HepG2 (cell line): ENCODE measurements around the gene PSENEN. TPM values are rescaled to one million over a fixed set of nuclear protein-coding genes. Genes with fewer than 3 reads are reported as not detected.
A peak's percentile ranks its signal among the peaks of the same experiment; 100 is the strongest.

ENCODE experiments used
- ATAC-seq: fragments of 200-7000 bp; cut with Tn5 transposase; 3 replicates; pipeline ENCODE4 v1.9.1; 2020; ENCODE audit warnings: mild to moderate bottlenecking, moderate library complexity
- BruUV-seq: library from RNA; stranded (reverse); fragments of 400-500 nt; replicated peaks from 2 replicates; lab custom pipeline; 2021; lab: Mats Ljungman, UMichigan
- CTCF ChIA-PET: fragments of 300-600 bp; formaldehyde crosslinking; extraction: SDS; loops from one replicate; lab custom pipeline; 2021; ENCODE audit warnings: low total read pairs, inconsistent platforms, low intra/inter-chr PET ratio; lab: Yijun Ruan, JAX
- POLR2A ChIA-PET: fragments of 350-600 bp; sonication (Branson Sonifier 250); formaldehyde crosslinking; loops from one replicate; lab custom pipeline; 2020; ENCODE audit warnings: antibody characterized with exemption, inconsistent platforms; lab: Yijun Ruan, JAX
- DNase-seq: peaks from one replicate; pipeline ENCODE4 v3.0.0-alpha.2; 2015; ENCODE audit warnings: low spot score
- FAIRE-seq: peaks from 3 replicates; lab custom pipeline; 2011; peaks lifted over from hg19 to GRCh38; lab: Jason Lieb, UNC
- H2AFZ ChIP-seq: one replicate; pipeline ENCODE4 v1.6.1; 2011; ENCODE audit warnings: low read length, inconsistent platforms
- H3K27ac ChIP-seq: fragments of 300-600 bp; 3 replicates; pipeline ENCODE4 v1.8.0; 2011; ENCODE audit warnings: mixed run types, mild to moderate bottlenecking, mixed read lengths, low read length, inconsistent platforms; ENCODE audit not compliant: insufficient read depth; ENCODE audit errors: extremely low read length
- H3K27me3 ChIP-seq, 2 experiments: fragments of 200-600 bp in 1 of 2; 2 replicates in 1 of 2; 3 replicates in 1 of 2; pipeline versions ENCODE4 v1.6.0 to v1.8.0; 2011; ENCODE audit warnings: low read length in 2 of 2, mild to moderate bottlenecking in 2 of 2, moderate library complexity in 2 of 2, inconsistent platforms in 1 of 2; ENCODE audit not compliant: insufficient read depth in 2 of 2, control insufficient read depth in 1 of 2
- H3K36me3 ChIP-seq, 2 experiments: fragments of 200-600 bp in 1 of 2; replicated peaks in 1 of 2; 2 replicates in 1 of 2; 3 replicates in 1 of 2; pipeline versions ENCODE4 v1.5.1 to v1.8.0; 2011; ENCODE audit warnings: low read length in 2 of 2, inconsistent platforms in 1 of 2; ENCODE audit not compliant: insufficient read depth in 2 of 2, control insufficient read depth in 1 of 2
- H3K4me1 ChIP-seq: 2 replicates; pipeline ENCODE4 v1.5.1; 2012; ENCODE audit warnings: low read length, inconsistent platforms; ENCODE audit not compliant: insufficient read depth
- H3K4me2 ChIP-seq: 2 replicates; pipeline ENCODE4 v1.6.0; 2011; ENCODE audit warnings: low read depth, low read length, inconsistent platforms
- H3K4me3 ChIP-seq, 3 experiments: fragments of 200-600 bp in 1 of 3; sonication (generic), shearing (Covaris generic) in 1 of 3; replicated peaks in 1 of 3; 2 replicates each; pipeline ENCODE4 v1.5.1; 2011 to 2016; ENCODE audit warnings: low read length in 3 of 3, inconsistent platforms in 2 of 3, low read depth in 2 of 3, mild to moderate bottlenecking in 2 of 3, control low read depth in 1 of 3, mixed read lengths in 1 of 3; ENCODE audit not compliant: insufficient read depth in 1 of 3
- H3K79me2 ChIP-seq: one replicate; pipeline ENCODE4 v1.6.1; 2011; ENCODE audit warnings: low read length, inconsistent platforms; ENCODE audit not compliant: insufficient read depth
- H3K9ac ChIP-seq: 2 replicates; pipeline ENCODE4 v1.6.0; 2011; ENCODE audit warnings: mild to moderate bottlenecking, low read depth, low read length, inconsistent platforms; ENCODE audit not compliant: insufficient read depth
- H3K9me3 ChIP-seq: 2 replicates; pipeline ENCODE4 v1.5.1; 2012; ENCODE audit warnings: mild to moderate bottlenecking, low read length
- H4K20me1 ChIP-seq: 2 replicates; pipeline ENCODE4 v1.6.0; 2011; ENCODE audit warnings: inconsistent platforms, mild to moderate bottlenecking, low read length, moderate library complexity; ENCODE audit not compliant: insufficient read depth
- ESRRA ChIP-seq: sonication (generic); formaldehyde crosslinking; IDR thresholded peaks from 2 replicates; pipeline ENCODE4 v1.5.1; 2020; ENCODE audit warnings: mild to moderate bottlenecking, low read depth, missing genetic modification reagents
- GLI4 ChIP-seq: sonication (generic); formaldehyde crosslinking; IDR thresholded peaks from 2 replicates; pipeline ENCODE4 v1.5.1; 2020; ENCODE audit warnings: missing genetic modification reagents, mild to moderate bottlenecking, moderate library complexity, borderline replicate concordance
- MED1 ChIP-seq: sonication (generic); formaldehyde crosslinking; IDR thresholded peaks from 2 replicates; pipeline ENCODE4 v1.4.0; 2020; ENCODE audit warnings: missing genetic modification reagents
- RARA ChIP-seq: IDR thresholded peaks from 2 replicates; pipeline ENCODE4 v1.6.1; 2016; ENCODE audit warnings: missing genetic modification reagents, missing compliant biosample characterization
- ZC3H13 ChIP-seq: sonication (generic); formaldehyde crosslinking; IDR thresholded peaks from 2 replicates; pipeline ENCODE4 v1.8.1; 2023; ENCODE audit warnings: mild to moderate bottlenecking, missing genetic modification reagents, moderate library complexity
- ZNF10 ChIP-seq: sonication (generic); formaldehyde crosslinking; IDR thresholded peaks from 2 replicates; pipeline ENCODE4 v1.4.0; 2020; ENCODE audit warnings: mild to moderate bottlenecking, low read depth, missing genetic modification reagents, borderline replicate concordance
- ZNF256 ChIP-seq: sonication (generic); formaldehyde crosslinking; conservative IDR thresholded peaks from 2 replicates; pipeline ENCODE4 v1.4.0; 2020; ENCODE audit warnings: missing genetic modification reagents
- ZNF282 ChIP-seq: fragments of 450-650 bp; IDR thresholded peaks from 2 replicates; pipeline ENCODE4 v1.6.1; 2018; ENCODE audit not compliant: partially characterized antibody
- ZNF530 ChIP-seq: sonication (generic); formaldehyde crosslinking; IDR thresholded peaks from 2 replicates; pipeline ENCODE4 v1.5.0; 2020; ENCODE audit warnings: low read depth, mild to moderate bottlenecking, missing genetic modification reagents
- ZNF839 ChIP-seq: sonication (generic); formaldehyde crosslinking; IDR thresholded peaks from 2 replicates; pipeline ENCODE4 v1.4.0; 2020; ENCODE audit warnings: missing genetic modification reagents, mild to moderate bottlenecking, borderline replicate concordance
- WGBS: methylation state at CpG from one replicate; pipeline ENCODE4 v1.1.6; 2017; ENCODE audit warnings: low lambda C conversion rate; 5-methylcytosine and 5-hydroxymethylcytosine counted together
- in situ Hi-C: cut with HindIII; loops from 2 replicates; pipeline ENCODE4 v1.10.0; 2017; ENCODE audit warnings: low pct_unique_long_range_greater_than_20kb; ENCODE audit not compliant: extremely low pct_ligation_motif_present
- intact Hi-C: fragments of 100-400 bp; cut with micrococcal nuclease; formaldehyde crosslinking; loops from one replicate; pipeline ENCODE4 v1.10.0; 2022; ENCODE audit not compliant: unreplicated experiment
- polyA plus RNA-seq, 8 experiments: library from polyadenylated mRNA; depleted of rRNA in 3 of 8; stranded (reverse) in 7 of 8; unstranded in 1 of 8; fragments of >200 nt; fragmentation: Illumina TruSeq in 4 of 8; extraction: Trizol in 4 of 8; gene quantifications; 2 replicates each; pipeline versions ENCODE4 v1.2.1 to v1.2.3, GENCODE V29; 2011 to 2016; ENCODE audit warnings: low read depth in 4 of 8, missing spikeins in 1 of 8, mixed read lengths in 1 of 8; ENCODE audit not compliant: insufficient read depth in 1 of 8
- total RNA-seq, 5 experiments: library from RNA; depleted of rRNA; stranded (reverse); fragments of >200 nt; fragmentation: Illumina TruSeq; extraction: Trizol; gene quantifications; 2 replicates each; pipeline ENCODE4 v1.2.3, GENCODE V29; 2016; ENCODE audit warnings: low read depth in 1 of 5
- TF ChIP-seq, protein P1 (sequence below): sonication (generic); formaldehyde crosslinking; IDR thresholded peaks from 2 replicates; pipeline ENCODE4 v1.4.0; 2020; ENCODE audit warnings: low read depth, missing genetic modification reagents
- TF ChIP-seq, protein P2 (sequence below): sonication (generic); formaldehyde crosslinking; conservative IDR thresholded peaks from 2 replicates; pipeline ENCODE4 v1.5.0; 2020; ENCODE audit warnings: missing genetic modification reagents
- TF ChIP-seq, protein P3 (sequence below): IDR thresholded peaks from 2 replicates; pipeline ENCODE4 v1.6.1; 2012; ENCODE audit warnings: low read length, improper control_type of control experiment

Gene PSENEN
- total and polyA plus RNA-seq, 2 of the 13 experiments (the other 11 are each of a cell fraction or from before 2014, with no cell fraction given), result 16.9 to 34.2 TPM

DNA sequence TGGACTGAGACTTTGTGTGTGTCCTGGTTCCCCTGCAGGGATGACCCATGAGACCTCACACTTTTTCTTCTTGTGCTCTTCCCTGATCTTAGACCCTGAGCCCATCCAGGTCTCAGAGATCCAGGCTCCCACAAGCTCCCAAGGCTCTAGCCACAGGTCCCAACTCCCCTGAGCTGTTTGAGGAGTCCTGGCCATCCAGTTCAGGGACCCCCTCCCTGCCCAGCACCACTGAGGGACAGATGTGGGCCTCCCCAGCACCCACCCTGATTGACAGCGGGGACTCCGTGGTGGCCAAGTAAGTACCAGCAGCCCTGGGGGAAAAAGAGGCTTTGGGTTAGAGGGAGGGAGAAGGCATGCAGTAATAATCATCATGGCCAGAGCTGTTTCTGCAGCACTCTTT is 14.2 kb downstream of the PSENEN start:
- Histone ChIP-seq H2AFZ (no peak overlapping the region), H3K36me3 (peaks cover 2 to 20% of the 10 kb centered on the region in 2 experiments; a peak in 4 of 5 replicates), H3K27ac (no peak overlapping the region), H3K4me3 (no peak overlapping the region), H3K4me1 (peaks cover 20% of the 10 kb centered on the region), H3K9ac (peak overlapping the region; percentile 34; the same call in 1 of the 2 replicates), H3K79me2 (peaks cover 6% of the 10 kb centered on the region), H3K27me3 (no peaks in the 10 kb centered on the region), H3K9me3 (no peaks in the 10 kb centered on the region), H3K4me2 (peak overlapping the region; percentile 69; the same call in 1 of the 2 replicates), H4K20me1 (no peaks in the 10 kb centered on the region)
- WGBS, result 100% methylated on average over 2 of the region's 2 CpGs
- ATAC-seq, result no peak
- FAIRE-seq, result no peak
- ChIA-PET POLR2A (no interaction called here), CTCF (no interaction called here)
- intact Hi-C loops, result no loop called here
- in situ Hi-C loops, result no loop called here
- no peak for DNase-seq
- BruUV-seq, result no TSS peak
- TF ChIP-seq ZNF282, result no peak
- TF ChIP-seq ZC3H13 (CRISPR knock-in tag), result no peak
- no peak for TF ChIP-seq ZNF530 (CRISPR knock-in tag)
- no peak for TF ChIP-seq ZNF10 (CRISPR knock-in tag)
- TF ChIP-seq MED1 (CRISPR knock-in tag), result no peak
- TF ChIP-seq RARA (CRISPR knock-in tag), result no peak
- no peak for TF ChIP-seq GLI4 (CRISPR knock-in tag)
- TF ChIP-seq, protein P1, sequence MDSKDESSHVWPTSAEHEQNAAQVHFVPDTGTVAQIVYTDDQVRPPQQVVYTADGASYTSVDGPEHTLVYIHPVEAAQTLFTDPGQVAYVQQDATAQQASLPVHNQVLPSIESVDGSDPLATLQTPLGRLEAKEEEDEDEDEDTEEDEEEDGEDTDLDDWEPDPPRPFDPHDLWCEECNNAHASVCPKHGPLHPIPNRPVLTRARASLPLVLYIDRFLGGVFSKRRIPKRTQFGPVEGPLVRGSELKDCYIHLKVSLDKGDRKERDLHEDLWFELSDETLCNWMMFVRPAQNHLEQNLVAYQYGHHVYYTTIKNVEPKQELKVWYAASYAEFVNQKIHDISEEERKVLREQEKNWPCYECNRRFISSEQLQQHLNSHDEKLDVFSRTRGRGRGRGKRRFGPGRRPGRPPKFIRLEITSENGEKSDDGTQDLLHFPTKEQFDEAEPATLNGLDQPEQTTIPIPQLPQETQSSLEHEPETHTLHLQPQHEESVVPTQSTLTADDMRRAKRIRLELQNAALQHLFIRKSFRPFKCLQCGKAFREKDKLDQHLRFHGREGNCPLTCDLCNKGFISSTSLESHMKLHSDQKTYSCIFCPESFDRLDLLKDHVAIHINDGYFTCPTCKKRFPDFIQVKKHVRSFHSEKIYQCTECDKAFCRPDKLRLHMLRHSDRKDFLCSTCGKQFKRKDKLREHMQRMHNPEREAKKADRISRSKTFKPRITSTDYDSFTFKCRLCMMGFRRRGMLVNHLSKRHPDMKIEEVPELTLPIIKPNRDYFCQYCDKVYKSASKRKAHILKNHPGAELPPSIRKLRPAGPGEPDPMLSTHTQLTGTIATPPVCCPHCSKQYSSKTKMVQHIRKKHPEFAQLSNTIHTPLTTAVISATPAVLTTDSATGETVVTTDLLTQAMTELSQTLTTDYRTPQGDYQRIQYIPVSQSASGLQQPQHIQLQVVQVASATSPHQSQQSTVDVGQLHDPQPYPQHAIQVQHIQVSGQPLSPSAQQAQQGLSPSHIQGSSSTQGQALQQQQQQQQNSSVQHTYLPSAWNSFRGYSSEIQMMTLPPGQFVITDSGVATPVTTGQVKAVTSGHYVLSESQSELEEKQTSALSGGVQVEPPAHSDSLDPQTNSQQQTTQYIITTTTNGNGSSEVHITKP, result no peak
- no peak for TF ChIP-seq ESRRA (CRISPR knock-in tag)
- TF ChIP-seq, protein P2, sequence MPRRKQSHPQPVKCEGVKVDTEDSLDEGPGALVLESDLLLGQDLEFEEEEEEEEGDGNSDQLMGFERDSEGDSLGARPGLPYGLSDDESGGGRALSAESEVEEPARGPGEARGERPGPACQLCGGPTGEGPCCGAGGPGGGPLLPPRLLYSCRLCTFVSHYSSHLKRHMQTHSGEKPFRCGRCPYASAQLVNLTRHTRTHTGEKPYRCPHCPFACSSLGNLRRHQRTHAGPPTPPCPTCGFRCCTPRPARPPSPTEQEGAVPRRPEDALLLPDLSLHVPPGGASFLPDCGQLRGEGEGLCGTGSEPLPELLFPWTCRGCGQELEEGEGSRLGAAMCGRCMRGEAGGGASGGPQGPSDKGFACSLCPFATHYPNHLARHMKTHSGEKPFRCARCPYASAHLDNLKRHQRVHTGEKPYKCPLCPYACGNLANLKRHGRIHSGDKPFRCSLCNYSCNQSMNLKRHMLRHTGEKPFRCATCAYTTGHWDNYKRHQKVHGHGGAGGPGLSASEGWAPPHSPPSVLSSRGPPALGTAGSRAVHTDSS (CRISPR knock-in tag), result no peak
- TF ChIP-seq, protein P3, sequence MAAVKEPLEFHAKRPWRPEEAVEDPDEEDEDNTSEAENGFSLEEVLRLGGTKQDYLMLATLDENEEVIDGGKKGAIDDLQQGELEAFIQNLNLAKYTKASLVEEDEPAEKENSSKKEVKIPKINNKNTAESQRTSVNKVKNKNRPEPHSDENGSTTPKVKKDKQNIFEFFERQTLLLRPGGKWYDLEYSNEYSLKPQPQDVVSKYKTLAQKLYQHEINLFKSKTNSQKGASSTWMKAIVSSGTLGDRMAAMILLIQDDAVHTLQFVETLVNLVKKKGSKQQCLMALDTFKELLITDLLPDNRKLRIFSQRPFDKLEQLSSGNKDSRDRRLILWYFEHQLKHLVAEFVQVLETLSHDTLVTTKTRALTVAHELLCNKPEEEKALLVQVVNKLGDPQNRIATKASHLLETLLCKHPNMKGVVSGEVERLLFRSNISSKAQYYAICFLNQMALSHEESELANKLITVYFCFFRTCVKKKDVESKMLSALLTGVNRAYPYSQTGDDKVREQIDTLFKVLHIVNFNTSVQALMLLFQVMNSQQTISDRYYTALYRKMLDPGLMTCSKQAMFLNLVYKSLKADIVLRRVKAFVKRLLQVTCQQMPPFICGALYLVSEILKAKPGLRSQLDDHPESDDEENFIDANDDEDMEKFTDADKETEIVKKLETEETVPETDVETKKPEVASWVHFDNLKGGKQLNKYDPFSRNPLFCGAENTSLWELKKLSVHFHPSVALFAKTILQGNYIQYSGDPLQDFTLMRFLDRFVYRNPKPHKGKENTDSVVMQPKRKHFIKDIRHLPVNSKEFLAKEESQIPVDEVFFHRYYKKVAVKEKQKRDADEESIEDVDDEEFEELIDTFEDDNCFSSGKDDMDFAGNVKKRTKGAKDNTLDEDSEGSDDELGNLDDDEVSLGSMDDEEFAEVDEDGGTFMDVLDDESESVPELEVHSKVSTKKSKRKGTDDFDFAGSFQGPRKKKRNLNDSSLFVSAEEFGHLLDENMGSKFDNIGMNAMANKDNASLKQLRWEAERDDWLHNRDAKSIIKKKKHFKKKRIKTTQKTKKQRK, result no peak
- no peak for TF ChIP-seq ZNF839
- TF ChIP-seq ZNF256, result no peak
